ENCODE results near the gene TMEM242. TPM values are rescaled to one million over a fixed set of nuclear protein-coding genes. Genes with fewer than 3 reads are reported as not detected.

Gene TMEM242
- total and polyA plus RNA-seq, 2 of the 8 experiments (the other 6 are each of a cell fraction or from before 2014, with no cell fraction given), result 2.4 to 9.0 TPM

DNA sequence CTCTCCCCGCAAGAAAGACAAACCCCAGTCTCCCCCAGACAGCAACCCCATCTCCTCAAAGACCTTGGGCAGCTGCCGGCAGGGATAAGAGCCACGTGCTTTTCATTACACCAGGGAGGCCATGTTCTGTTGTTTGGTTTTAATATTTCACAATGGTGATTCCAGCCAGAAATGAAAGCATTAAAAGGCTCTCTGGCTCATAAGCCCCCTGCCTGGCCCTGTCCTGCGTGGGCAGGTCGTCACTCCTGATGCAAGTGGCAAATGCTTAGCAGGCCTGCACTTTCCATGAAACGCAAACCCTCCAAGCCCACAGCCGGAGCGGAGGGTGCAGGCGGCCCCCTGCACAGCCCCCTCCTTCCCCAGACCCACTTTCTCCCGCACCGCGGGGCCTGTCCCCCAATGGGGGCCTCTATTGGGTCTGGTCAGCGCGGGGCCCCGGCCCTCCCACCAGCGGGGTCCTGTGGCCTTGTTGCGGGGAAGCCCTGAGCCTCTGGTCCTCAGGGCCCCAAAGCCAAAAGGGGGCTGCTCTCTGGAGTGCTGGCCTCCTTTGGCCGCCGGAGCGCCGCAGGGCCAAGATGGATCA, 77.2 kb downstream of the TMEM242 start (continued):
- no peak for TF ChIP-seq RFX5 (IDR thresholded peaks at IDR 0.05; ENCODE audit: borderline replicate concordance, low read depth, low read length)
- no peak for TF ChIP-seq BCL11A (IDR thresholded peaks at IDR 0.05; ENCODE audit: low read depth in 2 of 2, low read length in 2 of 2)
- TF ChIP-seq MAFK (IDR thresholded peaks at IDR 0.05; ENCODE audit: low read depth, low read length), result no peak
- TF ChIP-seq TEAD4 (IDR thresholded peaks at IDR 0.05; ENCODE audit: low read depth, low read length), result no peak
- no peak for TF ChIP-seq EP300 (IDR thresholded peaks at IDR 0.05; ENCODE audit: borderline replicate concordance in 1 of 2, low read depth in 2 of 2, low read length in 2 of 2)
- TF ChIP-seq SP2 (IDR thresholded peaks at IDR 0.05; ENCODE audit: low read length), result no peak

All from H1 (cell line).